GM23248 (cell line): ENCODE results near the gene PCDH10.

ENCODE experiments used
- EZH2 ChIP-seq: fragments of 200-600 bp; sonication (generic); IDR thresholded peaks from 2 replicates; pipeline ENCODE4 v1.6.1; 2018; ENCODE audit warnings: antibody characterized with exemption, mild to moderate bottlenecking; ENCODE audit not compliant: insufficient read depth, poor library complexity, severe bottlenecking
- EZH2phosphoT487 ChIP-seq: fragments of 200-600 bp; sonication (generic); IDR thresholded peaks from 2 replicates; pipeline ENCODE4 v1.6.1; 2018; ENCODE audit warnings: antibody characterized with exemption, moderate library complexity, mild to moderate bottlenecking, low read depth; ENCODE audit not compliant: insufficient read depth

DNA sequence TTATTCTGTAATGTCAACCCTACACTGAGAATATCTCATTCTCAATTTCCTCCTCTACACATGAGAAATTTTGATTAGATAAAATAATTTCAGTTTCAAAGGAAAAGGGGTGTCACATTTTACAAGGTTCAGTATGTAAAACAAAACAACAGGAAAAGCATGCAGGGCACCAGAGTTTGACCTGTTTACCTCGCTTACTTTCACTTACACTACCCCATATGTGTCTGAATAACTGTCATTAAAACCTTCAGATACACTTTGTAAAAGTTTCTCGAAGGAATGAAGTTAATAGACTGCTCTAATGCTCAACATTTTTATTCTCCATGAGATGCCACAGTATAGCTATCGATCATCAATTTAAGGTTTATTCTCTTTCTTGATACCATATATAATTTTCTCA is 12.3 kb upstream of the PCDH10 start:
- no peak for TF ChIP-seq EZH2phosphoT487
- no peak for TF ChIP-seq EZH2
